HG02943 (cell line): ENCODE results near the gene PHYHIPL.

Experiments used
- ATAC-seq: cut with Tn5 transposase; IDR thresholded peaks from one replicate; pipeline ENCODE4 v1.9.1; 2021; ENCODE audit warnings: mild to moderate bottlenecking, low read depth, moderate library complexity; ENCODE audit not compliant: unreplicated experiment

The PHYHIPL gene

DNA sequence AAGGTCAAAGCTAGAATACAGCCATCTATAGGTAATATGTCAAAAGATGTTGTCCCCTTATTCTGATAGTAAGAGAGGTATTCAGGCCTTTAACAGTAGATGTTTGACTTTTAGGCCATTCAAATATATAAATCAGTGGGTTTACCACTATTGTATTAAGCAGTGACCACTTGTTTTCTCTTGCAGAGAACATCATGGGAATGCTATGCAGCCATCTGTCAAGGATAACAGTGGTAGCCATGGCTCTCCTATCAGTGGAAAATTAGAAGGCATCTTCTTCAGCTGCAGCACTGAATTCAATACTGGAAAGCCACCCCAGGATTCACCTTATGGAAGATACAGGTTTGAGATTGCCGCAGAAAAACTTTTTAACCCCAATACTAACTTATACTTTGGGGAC lies 68.4 kb downstream of the PHYHIPL start:
- ATAC-seq: no peak

DNA sequence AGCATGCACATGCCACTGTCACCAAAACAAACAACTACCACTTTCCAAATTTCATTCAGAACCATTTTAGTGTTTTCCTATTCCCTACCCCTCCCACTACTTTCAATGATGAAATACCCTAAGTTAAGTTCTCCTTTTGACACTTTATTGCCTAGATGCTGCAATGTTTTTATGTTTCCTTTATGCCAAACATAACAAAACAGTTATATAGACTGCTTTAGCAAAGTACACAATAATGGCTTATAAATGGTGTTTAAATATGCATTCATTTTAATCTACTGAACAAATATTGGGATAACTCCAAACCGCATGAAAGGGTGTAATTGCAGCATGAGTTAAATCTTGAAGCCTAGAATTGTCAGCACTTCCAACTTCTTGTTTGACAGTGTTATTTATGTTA lies 69.2 kb downstream of the PHYHIPL start:
- ATAC-seq: no peak

DNA sequence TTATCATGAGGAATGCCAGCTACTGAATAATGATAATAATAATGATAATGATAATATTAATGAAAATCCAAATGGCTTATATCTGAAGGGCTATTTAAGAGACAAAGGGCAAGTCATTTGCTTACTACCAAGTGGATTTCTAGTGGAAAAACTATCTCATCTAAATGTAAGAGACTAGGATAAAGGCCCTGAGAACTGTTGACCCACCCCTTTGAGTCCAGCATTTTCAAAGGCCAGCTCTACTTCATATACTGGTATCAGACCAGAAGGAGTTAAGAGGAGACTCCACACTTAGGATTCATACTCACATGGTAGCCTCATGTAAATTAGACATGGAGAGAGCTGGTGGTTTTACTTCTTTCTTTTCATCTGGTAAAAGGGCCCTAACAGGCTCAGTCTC lies 76.0 kb downstream of the PHYHIPL start:
- no peak for ATAC-seq

DNA sequence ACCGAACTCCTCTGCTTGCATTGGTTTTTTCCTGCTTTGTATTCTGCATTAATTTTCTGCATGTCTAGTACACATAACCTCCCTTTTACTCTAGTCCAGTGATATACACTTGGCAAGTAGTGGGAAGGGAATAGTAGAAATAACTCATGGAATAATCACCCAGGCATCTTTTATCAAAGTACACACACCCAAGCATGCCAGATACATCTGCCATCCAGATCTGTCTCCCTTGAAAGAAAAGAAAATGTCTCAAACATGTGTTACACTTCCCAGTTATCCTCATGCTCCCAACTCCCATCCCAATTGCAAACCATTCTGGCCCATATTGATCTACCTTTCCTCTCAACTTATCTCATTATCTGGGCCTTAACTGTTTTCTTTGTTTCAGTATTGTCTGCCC lies 79.0 kb downstream of the PHYHIPL start:
- no peak for ATAC-seq

GRCh38 chr10:59257224-59257623 lies 80.8 kb downstream of the PHYHIPL start:
- no peak for ATAC-seq

DNA sequence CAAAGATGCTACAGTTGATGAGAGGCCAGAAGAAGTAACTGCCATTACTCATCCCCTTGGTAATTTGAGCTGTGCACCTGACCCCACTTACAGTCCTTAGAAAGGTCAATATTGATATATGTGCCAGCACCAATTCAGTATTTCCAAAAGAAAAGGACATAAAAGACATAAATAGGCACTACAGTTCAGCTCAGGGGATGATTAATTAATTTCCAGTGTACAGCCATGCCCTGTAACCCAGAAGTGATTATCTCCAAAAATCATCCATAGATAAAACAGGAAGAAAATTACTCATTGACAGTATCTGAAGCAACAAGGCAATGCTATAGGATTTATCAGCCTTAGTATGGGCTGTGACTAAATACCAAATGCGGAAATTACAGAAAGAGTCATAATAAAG lies 82.4 kb downstream of the PHYHIPL start:
- no peak for ATAC-seq

GRCh38 chr10:59265141-59265540 lies 88.7 kb downstream of the PHYHIPL start:
- ATAC-seq: no peak

DNA sequence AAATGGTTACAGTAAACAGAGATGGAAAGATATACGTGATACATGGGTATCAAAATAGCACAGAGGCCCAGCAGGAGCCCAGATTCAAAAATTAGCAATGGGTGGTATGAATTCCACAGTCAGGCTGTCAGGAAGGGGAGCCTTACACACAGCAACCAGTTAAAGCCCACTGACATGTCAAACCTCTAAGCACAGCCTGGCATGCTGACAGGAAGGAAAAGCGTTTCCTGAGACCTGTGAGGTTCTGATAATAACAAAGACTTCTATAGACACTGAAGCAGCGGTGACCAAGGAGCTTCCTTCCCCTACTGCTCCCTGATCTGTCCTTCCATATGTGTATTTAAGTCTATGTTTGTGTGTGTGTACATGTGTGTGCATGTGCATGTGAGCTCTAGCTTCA lies 89.9 kb downstream of the PHYHIPL start:
- ATAC-seq: no peak

DNA sequence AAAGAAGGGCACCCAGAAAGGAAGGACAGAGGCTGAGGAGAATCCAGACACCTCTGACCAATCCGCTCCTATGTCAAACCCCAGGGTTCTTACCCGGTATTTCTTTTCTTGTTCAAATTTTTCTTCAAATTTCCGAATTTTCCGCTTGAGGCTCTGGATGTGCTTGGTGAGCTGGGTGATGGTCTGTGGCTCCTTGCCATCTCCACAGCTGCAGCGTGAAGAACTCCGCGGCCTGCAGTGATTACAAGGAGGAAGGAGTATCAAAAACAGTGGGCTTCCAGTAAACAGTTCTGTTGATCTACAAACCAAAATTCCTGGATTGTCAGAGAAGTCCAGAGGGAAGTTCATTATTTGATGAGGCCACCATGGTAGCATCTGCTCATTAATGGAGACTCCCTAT lies 92.0 kb downstream of the PHYHIPL start:
- no peak for ATAC-seq

GRCh38 chr10:59269651-59270050 lies 93.2 kb downstream of the PHYHIPL start:
- no peak for ATAC-seq

- no peak for ATAC-seq
Measured at GRCh38 chr10:59270492-59270891, 94.0 kb downstream of the PHYHIPL start.

- ATAC-seq: no peak
Measured at GRCh38 chr10:59271160-59271559, 94.7 kb downstream of the PHYHIPL start.

DNA sequence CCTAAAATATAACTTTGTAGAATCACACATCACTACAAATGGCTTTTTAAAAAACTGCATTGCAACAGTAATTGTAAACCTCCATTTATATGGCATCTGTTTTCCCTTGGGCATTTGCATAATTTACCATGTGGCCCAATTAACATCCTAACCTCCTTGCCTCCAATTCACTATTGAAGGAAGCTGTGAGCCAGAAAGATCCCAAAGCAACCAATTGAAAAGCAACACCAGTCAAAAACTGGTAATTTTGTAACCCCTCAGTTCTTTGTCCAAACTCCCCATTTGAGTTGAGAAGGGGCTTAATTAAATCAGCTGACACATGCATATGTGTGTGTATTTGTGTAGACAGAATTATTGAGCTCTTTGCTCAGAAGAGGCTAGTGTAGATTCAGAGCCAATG lies 95.6 kb downstream of the PHYHIPL start:
- no peak for ATAC-seq

GRCh38 chr10:59273445-59273844 lies 97.0 kb downstream of the PHYHIPL start:
- ATAC-seq: no peak

- no peak for ATAC-seq
Measured at GRCh38 chr10:59276133-59276532, 99.7 kb downstream of the PHYHIPL start.

DNA sequence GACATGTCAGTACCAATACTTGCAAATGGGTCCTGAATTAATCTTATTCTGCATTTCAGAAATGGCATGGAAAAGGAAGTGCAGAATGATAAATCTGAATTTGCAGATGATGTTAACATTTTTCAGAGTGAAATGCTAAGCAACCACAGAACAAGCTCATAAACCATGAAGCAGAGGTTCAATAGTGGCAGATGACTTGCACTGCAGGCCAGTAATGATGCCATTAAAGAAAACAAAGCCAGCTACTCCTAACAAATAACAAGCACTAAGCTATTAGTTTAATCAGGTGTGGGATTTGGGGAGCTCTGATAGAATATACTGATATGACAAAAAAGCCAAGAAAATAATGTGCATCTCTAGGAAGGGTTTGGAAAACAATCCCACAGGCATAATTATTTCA lies 100.5 kb downstream of the PHYHIPL start:
- no peak for ATAC-seq

- no peak for ATAC-seq
Measured at GRCh38 chr10:59279476-59279875, 103.0 kb downstream of the PHYHIPL start.

DNA sequence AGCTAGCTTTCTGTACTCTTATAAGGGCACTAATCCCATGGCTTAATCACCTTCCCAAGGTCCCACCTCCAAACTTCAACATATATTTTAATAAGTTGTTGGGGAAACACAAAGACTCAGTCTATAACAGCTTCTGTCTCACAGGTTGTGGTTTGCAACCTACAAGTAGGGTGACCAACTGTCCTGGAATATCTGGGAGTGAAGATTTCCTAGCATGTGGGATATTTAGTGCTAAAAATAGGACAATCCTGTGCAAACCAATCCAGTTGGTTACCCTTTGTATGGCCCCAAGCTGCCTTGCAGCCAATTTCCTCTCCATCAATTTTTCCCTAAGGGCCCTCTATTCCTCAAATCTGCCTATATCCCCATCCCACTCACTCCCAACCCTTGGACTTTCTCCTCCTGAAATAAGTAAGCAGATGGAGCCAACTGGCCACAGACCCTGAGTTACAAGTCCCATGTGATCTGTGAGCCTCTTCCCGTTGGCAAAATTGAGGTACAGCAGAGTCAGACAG lies 103.6 kb downstream of the PHYHIPL start:
- no peak for ATAC-seq

GRCh38 chr10:59281861-59282260 lies 105.4 kb downstream of the PHYHIPL start:
- no peak for ATAC-seq

- no peak for ATAC-seq
Measured at GRCh38 chr10:59283456-59284091, 107.1 kb downstream of the PHYHIPL start.

GRCh38 chr10:59284118-59284975 lies 107.9 kb downstream of the PHYHIPL start:
- no peak for ATAC-seq

DNA sequence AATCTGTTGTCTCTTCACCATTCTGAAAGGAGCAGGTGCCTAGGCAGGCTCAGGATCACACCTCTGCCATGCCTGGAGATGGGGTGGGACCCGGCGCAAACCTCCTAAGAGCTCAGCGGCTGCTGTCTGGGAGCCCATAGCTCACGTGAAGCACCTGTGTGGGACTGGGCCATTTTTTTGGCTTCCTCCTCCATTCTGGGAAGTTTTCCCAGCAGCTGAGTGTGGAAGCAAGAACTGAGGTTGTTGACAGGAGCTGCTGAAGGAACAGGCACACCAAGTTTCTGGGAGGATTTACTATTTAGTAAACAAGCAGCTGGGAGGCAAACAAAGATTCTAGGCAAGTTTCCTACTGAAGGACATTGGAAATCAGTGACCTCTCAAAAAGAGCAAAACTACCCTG lies 108.6 kb downstream of the PHYHIPL start:
- ATAC-seq: no peak
